ENCODE measurements around the gene ZNF740. TPM values are rescaled to one million over a fixed set of nuclear protein-coding genes. Genes with fewer than 3 reads are reported as not detected.

ZNF740 gene
- total RNA-seq, 4 donors from 2014 or later = 11.2 to 21.8 (median 16.5) TPM

DNA sequence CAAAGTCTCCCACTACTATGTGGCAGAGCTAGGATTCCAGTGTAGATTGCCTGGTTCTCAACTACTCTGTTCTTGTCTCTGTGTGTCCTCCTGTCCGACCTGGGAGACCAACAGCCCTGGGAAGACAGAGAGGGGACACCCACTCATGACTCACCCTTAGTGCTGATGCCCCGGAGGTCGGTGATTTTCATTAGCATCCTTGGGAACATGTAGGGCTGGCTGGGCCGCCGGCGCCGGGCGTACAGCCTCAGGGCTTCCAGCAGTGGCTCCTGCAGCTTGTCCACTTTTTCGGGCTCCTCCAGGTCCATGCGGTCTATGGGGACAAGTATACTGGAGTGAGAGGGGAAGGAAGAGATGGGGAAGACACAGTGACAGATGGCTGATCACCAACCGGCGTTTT is 32.4 kb downstream of the ZNF740 start:
- ATAC-seq (ENCODE audit: low FRiP score) (no peak), DNase-seq (ENCODE audit: low spot score) (no peak)

DNA sequence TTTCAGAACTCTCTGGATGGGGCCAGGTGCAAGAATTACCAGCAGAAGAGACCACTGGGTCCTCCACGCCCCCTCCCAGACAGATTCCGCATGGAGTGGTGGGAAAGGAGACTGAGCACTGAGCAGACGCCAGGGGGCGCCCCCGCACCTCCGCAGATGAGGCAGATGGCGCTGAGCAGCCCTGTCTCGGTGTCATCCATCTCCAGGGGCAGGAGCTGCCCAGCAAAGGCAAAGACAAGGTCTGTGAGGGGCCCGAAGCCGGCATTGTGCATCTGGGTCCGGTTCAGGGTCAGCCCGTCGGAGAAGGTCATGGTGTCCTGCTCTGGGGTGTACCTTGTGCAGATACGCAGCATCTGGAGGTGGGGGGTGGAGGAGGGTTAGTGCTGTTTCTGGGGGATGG is 32.8 kb downstream of the ZNF740 start:
- ATAC-seq (ENCODE audit: low FRiP score) = peak; percentile 73
- TF ChIP-seq, protein P1, sequence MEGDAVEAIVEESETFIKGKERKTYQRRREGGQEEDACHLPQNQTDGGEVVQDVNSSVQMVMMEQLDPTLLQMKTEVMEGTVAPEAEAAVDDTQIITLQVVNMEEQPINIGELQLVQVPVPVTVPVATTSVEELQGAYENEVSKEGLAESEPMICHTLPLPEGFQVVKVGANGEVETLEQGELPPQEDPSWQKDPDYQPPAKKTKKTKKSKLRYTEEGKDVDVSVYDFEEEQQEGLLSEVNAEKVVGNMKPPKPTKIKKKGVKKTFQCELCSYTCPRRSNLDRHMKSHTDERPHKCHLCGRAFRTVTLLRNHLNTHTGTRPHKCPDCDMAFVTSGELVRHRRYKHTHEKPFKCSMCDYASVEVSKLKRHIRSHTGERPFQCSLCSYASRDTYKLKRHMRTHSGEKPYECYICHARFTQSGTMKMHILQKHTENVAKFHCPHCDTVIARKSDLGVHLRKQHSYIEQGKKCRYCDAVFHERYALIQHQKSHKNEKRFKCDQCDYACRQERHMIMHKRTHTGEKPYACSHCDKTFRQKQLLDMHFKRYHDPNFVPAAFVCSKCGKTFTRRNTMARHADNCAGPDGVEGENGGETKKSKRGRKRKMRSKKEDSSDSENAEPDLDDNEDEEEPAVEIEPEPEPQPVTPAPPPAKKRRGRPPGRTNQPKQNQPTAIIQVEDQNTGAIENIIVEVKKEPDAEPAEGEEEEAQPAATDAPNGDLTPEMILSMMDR (IDR thresholded peaks at IDR 0.05) = peak in 2 of 3 donors; percentile 7 to 89
- peak; percentile 73 for DNase-seq (ENCODE audit: low spot score)

More for the DNA sequence above, 32.4 kb downstream of the ZNF740 start:
- TF ChIP-seq, protein P1 (IDR thresholded peaks at IDR 0.05) = no peak

DNA sequence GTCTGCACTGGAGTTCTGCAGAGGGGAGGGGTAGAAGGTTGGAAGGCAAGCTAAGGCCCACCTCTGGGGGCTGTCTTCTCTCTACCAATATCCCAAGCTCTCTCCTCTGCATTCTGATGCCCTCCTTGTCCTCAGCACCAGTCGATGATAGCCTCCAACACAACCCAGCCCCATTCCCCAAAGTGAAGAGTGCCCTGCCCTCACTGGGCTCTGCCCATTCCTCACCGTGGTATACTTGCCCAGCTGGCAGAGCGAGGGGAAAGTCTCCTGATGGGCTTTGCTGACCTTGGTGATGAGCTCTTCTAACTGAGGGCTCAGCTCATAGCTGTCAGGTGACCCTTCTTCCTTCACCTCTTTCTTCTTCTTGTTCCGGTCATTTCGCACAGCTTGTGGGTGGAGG is 33.7 kb downstream of the ZNF740 start:
- no peak for ATAC-seq (ENCODE audit: low FRiP score)
- TF ChIP-seq, protein P1 (IDR thresholded peaks at IDR 0.05) = no peak
- DNase-seq (ENCODE audit: low spot score) = no peak

DNA sequence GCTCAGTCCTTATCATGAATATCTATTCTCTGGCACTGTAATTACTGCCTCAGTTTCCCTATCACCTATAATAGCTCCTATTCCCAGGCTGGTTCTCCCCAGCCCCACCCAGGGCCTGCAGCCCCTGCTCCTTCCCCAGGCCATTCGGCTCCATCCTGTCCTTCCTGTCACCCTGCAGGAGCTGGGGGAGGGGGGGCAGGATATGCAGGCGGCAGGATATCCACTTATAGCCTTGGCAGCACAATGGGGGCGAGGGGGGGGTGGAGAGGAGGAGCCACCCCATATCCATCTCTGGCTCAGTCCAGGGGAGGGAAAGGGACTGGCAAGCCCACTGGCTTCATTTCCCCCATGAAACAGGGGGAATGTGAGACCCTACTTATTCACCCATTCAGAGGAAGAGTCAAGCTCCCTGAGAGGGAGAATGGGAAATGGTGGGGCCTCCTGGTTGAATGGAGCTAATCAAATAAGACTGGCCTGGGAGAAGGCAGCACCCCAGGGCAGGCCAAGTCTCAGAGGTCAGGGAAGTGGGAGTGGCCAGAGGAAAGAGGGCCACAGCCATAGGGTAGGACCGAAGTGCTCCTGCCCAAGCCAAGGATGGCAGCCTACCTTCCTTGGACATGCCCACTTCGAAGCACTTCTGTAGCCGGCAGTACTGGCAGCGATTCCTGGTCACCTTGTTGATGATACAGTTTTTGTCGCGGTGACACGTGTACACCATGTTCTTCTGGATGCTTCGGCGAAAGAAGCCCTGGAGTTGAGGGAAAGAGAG is 34.3 kb downstream of the ZNF740 start:
- TF ChIP-seq, protein P1 (IDR thresholded peaks at IDR 0.05) = no peak
- no peak for ATAC-seq (ENCODE audit: low FRiP score)
- DNase-seq (ENCODE audit: low spot score) = no peak

DNA sequence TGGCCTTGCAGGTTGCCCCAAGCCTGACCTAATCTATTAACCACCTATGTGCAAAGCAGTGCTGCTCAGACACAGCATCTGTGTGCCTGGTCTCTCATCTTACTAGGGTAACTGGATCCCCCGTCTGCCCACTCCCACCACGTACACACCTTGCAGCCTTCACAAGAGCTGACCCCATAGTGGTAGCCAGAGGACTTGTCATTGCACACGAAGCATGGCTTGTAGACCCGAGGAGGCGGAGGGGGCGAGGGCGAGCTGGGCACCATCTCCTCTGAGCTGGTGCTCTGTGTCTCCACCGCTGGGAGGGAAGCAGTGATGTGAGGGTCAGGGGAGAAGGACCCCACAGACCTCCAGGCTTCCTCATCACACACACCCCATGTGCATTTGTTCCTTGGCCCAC is 35.0 kb downstream of the ZNF740 start:
- DNase-seq (ENCODE audit: low spot score) = no peak
- TF ChIP-seq, protein P1 (IDR thresholded peaks at IDR 0.05) = no peak
- ATAC-seq (ENCODE audit: low FRiP score) = no peak

DNA sequence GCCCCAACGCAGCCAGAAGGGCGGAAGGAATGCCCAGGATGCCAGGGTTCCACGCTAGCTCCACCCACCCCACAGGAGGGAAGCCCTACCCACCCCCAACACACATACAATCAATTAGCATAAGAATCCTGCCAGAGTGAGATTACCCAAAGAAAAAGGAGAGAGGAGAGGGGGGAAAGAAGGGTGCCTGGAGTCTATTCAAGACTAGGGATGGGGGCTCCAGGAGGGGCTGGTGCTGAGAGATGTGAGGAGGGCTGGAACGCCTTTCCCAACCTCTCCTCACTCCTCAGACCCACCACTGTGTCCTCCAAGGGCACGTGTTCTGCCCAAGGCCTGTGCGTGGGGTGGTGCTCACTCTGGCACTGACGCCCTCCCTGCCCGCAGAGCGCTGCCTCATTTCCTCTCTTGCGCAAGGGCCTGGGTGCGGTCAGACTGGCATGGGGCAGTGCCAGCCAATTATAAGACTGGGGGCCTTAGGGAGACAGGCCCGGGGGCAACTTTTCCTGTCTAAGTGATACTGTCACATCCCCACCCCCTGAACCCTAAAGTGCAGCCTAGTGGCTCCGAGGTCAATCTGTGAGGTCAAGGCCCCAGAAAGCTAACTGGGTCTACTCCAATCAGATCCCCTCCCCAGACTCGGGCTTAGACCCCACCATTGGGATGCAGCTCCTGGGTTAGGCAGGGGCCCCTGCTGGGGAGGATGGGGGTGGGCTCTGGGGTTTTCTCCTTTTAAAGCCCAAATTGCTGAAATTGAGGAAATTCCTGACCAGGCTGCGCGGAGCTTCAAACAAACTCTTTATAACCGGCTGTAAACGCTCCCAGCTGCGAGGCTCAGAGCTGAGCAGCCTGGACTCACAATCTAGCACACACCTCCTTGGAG is 36.8 kb downstream of the ZNF740 start:
- DNase-seq (ENCODE audit: low spot score) = no peak
- no peak for ATAC-seq (ENCODE audit: low FRiP score)
- TF ChIP-seq, protein P1 (IDR thresholded peaks at IDR 0.05) = no peak
